H9 (cell line): Measurements from ENCODE around the gene RET. TPM values are rescaled to one million over a fixed set of nuclear protein-coding genes. Genes with fewer than 3 reads are reported as not detected.

ENCODE experiments used
- DNase-seq: peaks from one replicate; pipeline ENCODE4 v3.0.0-alpha.2; 2017
- H2AFZ ChIP-seq: one replicate; pipeline ENCODE4 v1.6.1; 2013; ENCODE audit warnings: mild to moderate bottlenecking, low read length, control low read depth, moderate library complexity
- H2AK5ac ChIP-seq: 2 replicates; pipeline ENCODE4 v1.6.1; 2013; ENCODE audit warnings: low read length, control low read depth, mixed read lengths; ENCODE audit not compliant: insufficient read length
- H2BK120ac ChIP-seq: one replicate; pipeline ENCODE4 v1.6.1; 2013; ENCODE audit warnings: low read depth, mild to moderate bottlenecking, low read length, control low read depth, inconsistent platforms; ENCODE audit not compliant: poor library complexity, severe bottlenecking
- H2BK12ac ChIP-seq: 2 replicates; pipeline ENCODE4 v1.6.1; 2013; ENCODE audit warnings: low read length, control low read depth, mixed read lengths, low read depth; ENCODE audit not compliant: insufficient read length
- H2BK15ac ChIP-seq: 2 replicates; pipeline ENCODE4 v1.6.1; 2013; ENCODE audit warnings: low read depth, low read length, control low read depth
- H2BK20ac ChIP-seq: one replicate; pipeline ENCODE4 v1.6.1; 2013; ENCODE audit warnings: low read depth, mild to moderate bottlenecking, low read length, control low read depth, inconsistent platforms; ENCODE audit not compliant: poor library complexity, severe bottlenecking
- H2BK5ac ChIP-seq: 2 replicates; pipeline ENCODE4 v1.6.1; 2013; ENCODE audit warnings: low read length, control low read depth, mixed read lengths; ENCODE audit not compliant: insufficient read length
- H3K14ac ChIP-seq: 2 replicates; pipeline ENCODE4 v1.6.1; 2013; ENCODE audit warnings: low read length, control low read depth; ENCODE audit not compliant: insufficient read depth
- H3K18ac ChIP-seq: 2 replicates; pipeline ENCODE4 v1.6.1; 2013; ENCODE audit warnings: low read depth, mild to moderate bottlenecking, mixed read lengths, low read length, control low read depth; ENCODE audit not compliant: insufficient read length
- H3K23ac ChIP-seq: 2 replicates; pipeline ENCODE4 v1.6.1; 2013; ENCODE audit warnings: low read length, control low read depth, mixed read lengths, low read depth; ENCODE audit not compliant: insufficient read length
- H3K23me2 ChIP-seq: 2 replicates; pipeline ENCODE4 v1.6.1; 2013; ENCODE audit warnings: low read depth, mild to moderate bottlenecking, mixed read lengths, low read length, control low read depth; ENCODE audit not compliant: insufficient read length, poor library complexity, severe bottlenecking
- H3K27ac ChIP-seq: 2 replicates; pipeline ENCODE4 v1.5.1; 2013; ENCODE audit warnings: low read length, control low read depth, mixed read lengths, low read depth; ENCODE audit not compliant: insufficient read length
- H3K27me3 ChIP-seq: 2 replicates; pipeline ENCODE4 v1.6.1; 2013; ENCODE audit warnings: low read length, control low read depth, inconsistent platforms; ENCODE audit not compliant: insufficient read depth
- H3K4ac ChIP-seq: 2 replicates; pipeline ENCODE4 v1.6.1; 2013; ENCODE audit warnings: low read depth, mild to moderate bottlenecking, control low read depth, inconsistent platforms, low read length, moderate library complexity
- H3K4me1 ChIP-seq: 2 replicates; pipeline ENCODE4 v1.6.1; 2013; ENCODE audit warnings: low read length, control low read depth, inconsistent platforms; ENCODE audit not compliant: insufficient read depth
- H3K4me2 ChIP-seq: 2 replicates; pipeline ENCODE4 v1.6.1; 2013; ENCODE audit warnings: low read length, control low read depth, mixed read lengths; ENCODE audit not compliant: insufficient read length, insufficient read depth
- H3K56ac ChIP-seq: 2 replicates; pipeline ENCODE4 v1.6.1; 2013; ENCODE audit warnings: low read depth, mild to moderate bottlenecking, mixed read lengths, low read length, control low read depth; ENCODE audit not compliant: insufficient read length
- H3K79me1 ChIP-seq: 2 replicates; pipeline ENCODE4 v1.6.1; 2013; ENCODE audit warnings: low read depth, mild to moderate bottlenecking, moderate library complexity, low read length, control low read depth, inconsistent platforms; ENCODE audit not compliant: insufficient read depth, poor library complexity, severe bottlenecking
- H3K79me2 ChIP-seq: 2 replicates; pipeline ENCODE4 v1.6.1; 2013; ENCODE audit warnings: low read length, control low read depth, inconsistent platforms; ENCODE audit not compliant: insufficient read depth
- H3K9ac ChIP-seq: 2 replicates; pipeline ENCODE4 v1.6.1; 2013; ENCODE audit warnings: low read length, control low read depth, mixed read lengths; ENCODE audit not compliant: insufficient read length; ENCODE audit errors: extremely low read depth
- H3K9me3 ChIP-seq: one replicate; pipeline ENCODE4 v1.6.1; 2013; ENCODE audit warnings: low read depth, low read length, inconsistent platforms; ENCODE audit not compliant: control insufficient read depth
- H3T11ph ChIP-seq: one replicate; pipeline ENCODE4 v1.6.1; 2013; ENCODE audit warnings: mild to moderate bottlenecking, low read length, control low read depth, inconsistent platforms
- H4K20me1 ChIP-seq: one replicate; pipeline ENCODE4 v1.6.1; 2013; ENCODE audit not compliant: control insufficient read depth, insufficient read length, insufficient read depth
- H4K5ac ChIP-seq: 2 replicates; pipeline ENCODE4 v1.6.1; 2013; ENCODE audit warnings: low read depth, mild to moderate bottlenecking, mixed read lengths, low read length, control low read depth; ENCODE audit not compliant: insufficient read length
- H4K8ac ChIP-seq: replicated peaks from 2 replicates; pipeline ENCODE4 v1.6.1; 2013; ENCODE audit warnings: low read length, control low read depth, mixed read lengths, low read depth; ENCODE audit not compliant: insufficient read length
- H4K91ac ChIP-seq: 2 replicates; pipeline ENCODE4 v1.6.1; 2013; ENCODE audit warnings: low read depth, mild to moderate bottlenecking, moderate library complexity, mixed read lengths, low read length, control low read depth; ENCODE audit not compliant: insufficient read length
- H3K27ac Mint-ChIP-seq, 3 experiments: 2 replicates in 2 of 3; 3 replicates in 1 of 3; pipeline ENCODE4 v1.8.0; 2020 to 2021; ENCODE audit warnings: mixed read lengths in 3 of 3, mild to moderate bottlenecking in 1 of 3, moderate library complexity in 1 of 3
- H3K27me3 Mint-ChIP-seq: 2 replicates; pipeline ENCODE4 v1.8.0; 2021; ENCODE audit warnings: low read depth, mild to moderate bottlenecking, moderate library complexity, mixed read lengths
- H3K36me3 Mint-ChIP-seq, 3 experiments: 2 replicates in 2 of 3; 3 replicates in 1 of 3; pipeline ENCODE4 v1.8.0; 2020 to 2021; ENCODE audit warnings: low read depth in 3 of 3, mixed read lengths in 3 of 3; ENCODE audit not compliant: insufficient read depth in 1 of 3
- H3K4me1 Mint-ChIP-seq, 2 experiments: 2 replicates each; pipeline ENCODE4 v1.8.0; 2020; ENCODE audit warnings: mixed read lengths in 2 of 2
- H3K4me3 Mint-ChIP-seq, 2 experiments: 2 replicates in 1 of 2; 3 replicates in 1 of 2; pipeline ENCODE4 v1.8.0; 2020 to 2021; ENCODE audit warnings: mild to moderate bottlenecking in 2 of 2, mixed read lengths in 2 of 2, moderate library complexity in 1 of 2
- H3K9me3 Mint-ChIP-seq, 2 experiments: 2 replicates in 1 of 2; 3 replicates in 1 of 2; pipeline ENCODE4 v1.8.0; 2020; ENCODE audit warnings: mild to moderate bottlenecking in 2 of 2, mixed read lengths in 2 of 2, moderate library complexity in 1 of 2
- CTCF ChIP-seq: fragments of 200-600 bp; sonication (generic); conservative IDR thresholded peaks from 3 replicates; pipeline ENCODE4 v1.8.0; 2021; ENCODE audit warnings: antibody characterized with exemption, mild to moderate bottlenecking
- WGBS: extraction: QIAGEN DNeasy Blood & Tissue Kit; methylation state at CpG from one replicate; pipeline ENCODE4 v1.1.7; 2013; ENCODE audit warnings: missing lambda C conversion rate, low lambda C conversion rate, mixed read lengths; ENCODE audit not compliant: insufficient read length; ENCODE audit errors: extremely low coverage; 5-methylcytosine and 5-hydroxymethylcytosine counted together
- total RNA-seq: library from RNA; stranded (reverse); gene quantifications from 2 replicates; pipeline ENCODE4 v1.2.1, GENCODE V29; 2021

RET gene
- total RNA-seq, 1 experiment from 2014 or later, result 12.2 TPM

GRCh38 chr10:43123361-43124093 lies 46.7 kb downstream of the RET start:
- Mint-ChIP-seq H3K27ac (no peak overlapping the region), H3K27me3 (no peaks in the 10 kb centered on the region; the same call in 1 of the 2 replicates), H3K4me1 (no peaks in the 10 kb centered on the region), H3K9me3 (no peaks in the 10 kb centered on the region), H3K4me3 (no peak overlapping the region), H3K36me3 (peaks cover 0 to 10% (median 7%) of the 10 kb centered on the region in 3 experiments; a peak in 4 of 7 replicates)
- no peak overlapping the region for H2BK12ac ChIP-seq
- no peak overlapping the region for H4K8ac ChIP-seq
- TF ChIP-seq CTCF, result no peak
- no peak overlapping the region for H3K27ac ChIP-seq
- no peak overlapping the region for H3K4me2 ChIP-seq
- no peak overlapping the region for H3K4ac ChIP-seq
- H3K9ac ChIP-seq, result no peak overlapping the region
- H2BK120ac ChIP-seq, result no peak overlapping the region
- H3K14ac ChIP-seq, result no peak overlapping the region; the same call in 1 of the 2 replicates
- H3K79me1 ChIP-seq, result no peaks in the 10 kb centered on the region
- no peaks in the 10 kb centered on the region for H3K4me1 ChIP-seq
- no peaks in the 10 kb centered on the region for H3K79me2 ChIP-seq
- H3K56ac ChIP-seq, result no peak overlapping the region
- DNase-seq, result peak; percentile 13
- H3K27me3 ChIP-seq, result no peaks in the 10 kb centered on the region
- H4K91ac ChIP-seq, result no peak overlapping the region
- no peak overlapping the region for H2AFZ ChIP-seq
- H2BK15ac ChIP-seq, result no peak overlapping the region
- H4K20me1 ChIP-seq, result no peaks in the 10 kb centered on the region
- no peak overlapping the region for H2BK5ac ChIP-seq
- no peak overlapping the region for H3T11ph ChIP-seq
- no peak overlapping the region for H4K5ac ChIP-seq
- H3K23ac ChIP-seq, result no peak overlapping the region
- no peak overlapping the region for H2BK20ac ChIP-seq
- H2AK5ac ChIP-seq, result no peak overlapping the region
- no peaks in the 10 kb centered on the region for H3K9me3 ChIP-seq
- H3K23me2 ChIP-seq, result peaks cover 2% of the 10 kb centered on the region
- H3K18ac ChIP-seq, result no peak overlapping the region
- WGBS, result no CpG with 5 or more reads among the region's 9 CpGs
